ENCODE results near the gene PCNT.

PCNT gene

DNA sequence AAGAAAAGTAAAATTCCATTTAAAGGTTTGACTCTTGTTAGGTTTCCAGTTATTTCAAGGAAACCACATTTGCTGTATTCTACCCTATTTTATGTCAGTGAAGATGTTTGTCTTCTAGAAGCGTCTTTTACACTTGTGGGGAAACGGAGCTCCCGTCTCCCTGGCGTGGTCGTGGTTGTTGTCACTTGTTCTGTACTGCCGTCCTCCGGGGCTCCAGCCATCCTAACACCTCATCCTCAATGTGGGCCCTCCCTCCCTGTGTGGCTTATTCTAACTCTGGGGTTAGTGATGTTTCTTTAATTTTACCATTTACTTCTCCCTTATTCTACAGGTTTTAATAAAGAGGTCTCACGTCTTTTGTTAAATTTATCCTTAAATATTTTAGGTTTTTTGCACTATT is 82.0 kb downstream of the PCNT start:
- DNase-seq (ENCODE audit: low read depth) = no peak

DNA sequence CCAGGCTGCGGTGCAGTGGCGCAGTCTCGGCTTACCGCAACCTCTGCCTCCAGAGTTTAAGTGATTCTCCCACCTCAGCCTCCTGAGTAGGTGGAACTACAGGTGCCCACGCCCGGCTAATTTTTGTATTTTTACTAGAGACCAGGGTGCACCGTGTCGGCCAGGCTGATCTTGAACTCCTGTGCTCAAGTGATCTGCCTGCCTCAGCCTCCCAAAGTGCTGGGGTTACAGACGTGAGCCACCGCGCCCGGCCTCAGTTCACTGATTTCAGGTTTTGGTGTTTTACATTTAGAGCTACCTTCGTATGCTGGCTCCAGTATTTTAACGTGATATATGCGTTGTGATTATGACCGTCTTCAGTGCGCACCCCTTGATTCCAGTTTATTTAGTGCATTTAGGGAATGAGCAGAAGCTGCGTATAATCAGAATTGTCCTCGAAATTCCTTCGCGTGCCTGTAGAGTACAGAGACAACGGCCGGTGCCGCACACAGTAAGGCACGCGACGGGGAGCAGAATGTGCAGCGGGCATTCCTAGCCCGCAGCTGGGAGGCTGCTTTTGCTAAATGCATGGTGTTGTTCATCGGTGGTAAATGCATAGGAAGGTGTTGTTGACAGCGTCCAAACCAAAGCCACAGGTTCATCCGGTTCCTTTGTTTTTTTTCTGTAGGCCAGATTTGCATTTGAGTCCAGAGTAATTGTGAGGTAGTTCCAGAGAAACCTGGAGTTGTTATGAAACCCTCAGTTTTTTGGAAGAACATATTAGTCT is 85.9 kb downstream of the PCNT start:
- DNase-seq (ENCODE audit: low read depth) = no peak

DNA sequence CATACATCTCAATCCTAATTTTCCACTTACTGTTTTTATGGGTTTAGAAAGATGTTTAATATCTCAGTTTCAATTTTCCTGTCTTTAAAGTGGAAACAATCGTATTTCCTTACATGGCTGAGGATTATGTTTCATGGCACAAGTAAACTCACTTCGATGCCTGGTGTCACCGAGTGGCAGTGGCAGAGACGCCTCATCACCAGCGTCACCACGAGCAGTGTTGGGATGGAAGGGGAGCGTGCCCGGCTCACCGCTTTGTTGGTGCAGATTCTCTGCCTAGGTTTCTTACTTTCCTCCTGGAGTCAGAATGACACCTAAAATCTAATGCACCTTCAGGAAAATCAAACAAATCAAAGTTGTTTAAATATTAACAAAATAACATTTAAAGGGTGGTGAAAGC is 86.6 kb downstream of the PCNT start:
- no peak for DNase-seq (ENCODE audit: low read depth)

DNA sequence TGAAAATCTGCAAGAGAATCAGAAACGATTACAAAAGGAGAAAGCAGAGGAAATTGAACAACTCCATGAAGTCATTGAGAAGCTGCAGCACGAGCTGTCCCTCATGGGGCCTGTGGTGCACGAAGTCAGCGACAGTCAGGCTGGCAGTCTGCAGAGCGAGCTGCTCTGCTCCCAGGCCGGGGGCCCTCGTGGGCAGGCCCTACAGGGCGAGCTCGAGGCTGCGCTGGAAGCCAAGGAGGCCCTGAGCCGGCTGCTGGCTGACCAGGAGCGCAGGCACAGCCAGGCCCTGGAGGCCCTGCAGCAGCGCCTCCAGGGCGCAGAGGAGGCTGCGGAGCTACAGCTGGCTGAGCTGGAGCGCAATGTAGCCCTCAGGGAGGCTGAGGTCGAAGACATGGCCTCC is 87.3 kb downstream of the PCNT start:
- no peak for DNase-seq (ENCODE audit: low read depth)

DNA sequence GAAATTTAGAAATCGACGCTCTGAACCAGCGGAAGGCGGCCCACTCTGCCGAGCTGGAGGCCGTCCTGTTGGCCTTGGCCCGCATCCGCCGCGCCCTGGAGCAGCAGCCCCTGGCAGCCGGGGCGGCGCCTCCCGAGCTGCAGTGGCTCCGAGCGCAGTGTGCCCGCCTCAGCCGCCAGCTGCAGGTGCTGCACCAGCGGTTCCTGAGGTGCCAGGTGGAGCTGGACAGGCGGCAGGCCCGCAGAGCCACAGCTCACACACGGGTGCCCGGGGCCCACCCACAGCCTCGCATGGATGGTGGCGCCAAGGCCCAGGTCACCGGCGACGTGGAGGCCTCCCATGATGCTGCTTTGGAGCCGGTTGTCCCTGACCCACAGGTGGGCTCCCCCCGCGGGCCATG is 87.7 kb downstream of the PCNT start:
- DNase-seq (ENCODE audit: low read depth) = no peak

DNA sequence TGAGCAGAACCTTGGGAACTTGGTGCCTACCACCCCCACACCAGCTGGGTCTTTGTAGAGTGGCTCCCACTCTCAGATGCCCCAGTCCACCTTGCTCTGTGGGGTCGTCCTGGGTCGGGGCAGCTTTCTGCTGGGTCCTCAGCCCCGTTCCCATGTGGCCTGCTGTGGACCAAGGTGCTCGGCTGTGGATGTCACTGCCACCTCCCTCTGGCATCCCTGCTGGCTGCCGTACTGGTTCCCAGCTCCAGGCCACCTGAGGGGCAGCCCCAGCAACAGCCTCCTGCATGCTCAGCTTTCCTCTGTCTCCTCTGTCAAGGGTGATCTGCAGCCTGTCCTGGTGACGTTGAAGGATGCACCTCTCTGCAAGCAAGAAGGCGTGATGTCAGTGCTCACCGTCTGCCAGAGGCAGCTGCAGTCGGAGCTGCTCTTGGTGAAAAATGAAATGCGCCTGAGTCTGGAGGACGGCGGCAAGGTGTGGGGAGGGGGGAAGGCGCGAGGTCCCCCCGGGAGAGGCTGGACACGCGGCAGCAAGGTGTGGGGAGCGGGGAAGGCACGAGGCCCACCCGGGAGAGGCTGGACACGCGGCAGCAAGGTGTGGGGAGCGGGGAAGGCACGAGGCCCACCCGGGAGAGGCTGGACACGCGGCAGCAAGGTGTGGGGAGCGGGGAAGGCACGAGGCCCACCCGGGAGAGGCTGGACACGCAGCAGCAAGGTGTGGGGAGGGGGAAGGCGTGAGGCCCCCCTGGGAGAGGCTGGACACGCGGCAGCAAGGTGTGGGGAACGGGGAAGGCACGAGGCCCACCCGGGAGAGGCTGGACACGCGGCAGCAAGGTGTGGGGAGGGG is 88.8 kb downstream of the PCNT start:
- no peak for DNase-seq (ENCODE audit: low read depth)

DNA sequence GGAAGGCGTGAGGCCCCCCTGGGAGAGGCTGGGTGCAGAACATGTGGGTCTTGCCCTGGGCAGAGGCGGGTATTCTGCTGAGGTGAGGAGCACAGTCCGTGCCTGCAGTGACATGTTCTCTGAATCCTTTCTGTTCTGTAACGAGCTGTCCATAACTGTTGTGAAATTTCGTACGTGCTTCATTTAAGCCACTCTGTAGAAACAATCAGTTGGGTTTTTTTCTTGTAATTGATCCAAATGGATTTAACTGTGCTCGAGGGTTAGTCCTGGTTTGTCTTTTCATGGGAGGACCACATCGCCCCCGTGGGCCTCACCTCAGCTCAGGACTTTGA is 89.4 kb downstream of the PCNT start:
- no peak for DNase-seq (ENCODE audit: low read depth)

DNA sequence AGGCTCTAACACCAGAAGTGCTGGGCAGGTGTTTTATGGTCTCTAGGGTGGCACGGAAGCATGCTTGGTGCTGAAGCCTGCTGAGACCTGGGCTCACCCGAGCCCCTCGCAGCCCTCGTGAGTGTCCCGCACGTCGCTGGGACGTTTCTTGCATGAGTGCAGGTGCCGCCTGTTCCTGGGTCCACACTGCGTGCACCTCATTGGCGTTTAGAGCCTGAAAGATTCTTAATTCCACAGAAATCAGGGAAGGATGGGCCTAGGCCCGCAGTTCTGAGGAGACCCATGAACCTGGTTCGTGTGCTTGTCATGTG is 91.0 kb downstream of the PCNT start:
- no peak for DNase-seq (ENCODE audit: low read depth)

DNA sequence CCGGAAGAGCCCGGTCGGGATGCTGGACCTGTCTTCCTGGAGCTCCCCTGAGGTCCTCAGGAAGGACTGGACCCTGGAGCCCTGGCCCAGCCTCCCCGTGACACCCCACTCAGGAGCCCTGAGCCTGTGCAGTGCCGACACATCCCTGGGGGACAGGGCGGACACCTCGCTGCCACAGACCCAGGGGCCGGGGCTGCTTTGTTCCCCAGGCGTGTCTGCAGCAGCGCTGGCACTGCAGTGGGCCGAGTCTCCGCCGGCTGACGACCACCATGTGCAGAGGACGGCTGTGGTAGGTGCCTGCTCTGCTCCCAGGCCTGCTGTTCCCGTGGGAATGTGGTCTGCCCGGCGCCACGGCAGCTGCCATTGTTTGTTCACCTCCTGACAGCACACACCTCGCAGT is 92.6 kb downstream of the PCNT start:
- no peak for DNase-seq (ENCODE audit: low read depth)

DNA sequence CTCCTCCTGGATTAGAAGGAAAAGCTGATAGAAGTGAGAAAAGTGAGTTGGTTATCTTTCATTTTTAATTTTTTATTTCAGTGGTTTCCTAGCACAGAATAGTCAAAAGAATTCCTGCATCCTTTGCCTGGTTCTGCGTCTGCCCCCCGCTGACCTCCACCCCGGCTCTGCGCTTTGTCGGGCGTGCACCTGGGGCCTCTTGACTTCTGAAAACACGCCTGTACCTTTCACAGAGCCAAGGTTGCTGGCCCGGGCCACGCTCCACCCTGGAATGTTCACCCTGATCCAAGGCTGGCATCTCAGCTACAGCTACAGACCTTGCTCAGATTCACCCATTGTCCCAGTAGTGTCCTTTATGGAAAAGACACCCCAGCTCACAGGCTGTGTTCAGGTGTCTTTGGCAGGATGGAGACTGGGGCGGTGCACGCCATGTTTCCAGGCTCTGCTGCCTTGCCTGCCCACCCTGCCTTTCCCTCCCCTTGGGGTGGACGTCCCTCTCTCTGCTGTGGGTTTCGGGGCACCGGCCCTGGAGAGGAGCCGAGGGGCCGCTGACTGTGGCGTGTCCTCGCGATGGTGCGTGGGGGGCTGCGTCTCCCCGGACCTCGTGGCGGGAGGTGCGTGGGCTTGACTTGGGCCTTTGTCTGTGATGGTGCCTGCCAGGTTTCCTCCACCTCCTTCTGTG is 94.5 kb downstream of the PCNT start:
- no peak for DNase-seq (ENCODE audit: low read depth)

DNA sequence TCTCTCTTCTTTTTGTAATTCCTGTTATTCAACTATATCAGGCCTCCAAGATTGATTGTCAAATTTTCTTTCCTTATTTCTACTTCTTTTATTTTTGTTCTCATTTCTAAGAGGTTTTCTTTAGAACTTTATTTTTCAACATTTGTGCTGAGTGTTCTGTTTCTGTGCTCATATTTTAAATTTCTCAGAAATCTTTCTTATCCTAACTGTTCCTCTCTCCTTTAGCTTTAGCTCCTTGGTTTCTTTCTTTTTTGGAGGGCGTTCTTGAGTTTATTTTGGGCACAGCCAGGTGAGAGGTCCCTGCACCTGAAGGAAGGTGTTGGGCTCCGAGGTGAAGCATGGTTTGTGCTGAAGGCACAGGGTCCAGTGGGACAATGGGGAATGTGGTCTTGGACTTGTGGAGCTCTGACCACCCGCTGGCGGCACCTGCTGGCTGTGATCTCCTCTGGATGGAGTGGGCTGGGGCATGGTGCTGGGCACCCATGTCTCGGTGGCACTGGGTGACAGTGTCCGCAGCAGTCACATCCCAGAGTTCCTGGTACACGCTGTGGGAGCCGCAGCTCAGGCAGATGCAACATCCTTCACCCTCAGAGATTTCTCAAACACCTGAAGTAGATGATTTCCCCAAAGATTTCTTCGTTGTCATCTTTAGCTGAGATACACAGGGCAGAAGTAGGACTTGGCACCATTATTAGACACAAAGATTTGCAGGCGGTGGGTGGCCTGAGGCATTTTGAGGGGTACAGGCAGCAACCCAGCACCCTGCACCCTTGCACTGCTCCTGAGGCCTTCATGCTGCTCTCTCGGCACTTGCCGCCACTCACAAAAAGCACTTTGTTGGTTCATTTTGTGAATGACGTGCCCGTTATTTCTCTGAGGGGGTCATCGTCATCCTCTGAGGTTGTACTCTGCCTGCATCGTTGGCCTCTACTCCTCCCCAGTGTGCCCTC is 96.6 kb downstream of the PCNT start:
- no peak for DNase-seq (ENCODE audit: low read depth)

DNA sequence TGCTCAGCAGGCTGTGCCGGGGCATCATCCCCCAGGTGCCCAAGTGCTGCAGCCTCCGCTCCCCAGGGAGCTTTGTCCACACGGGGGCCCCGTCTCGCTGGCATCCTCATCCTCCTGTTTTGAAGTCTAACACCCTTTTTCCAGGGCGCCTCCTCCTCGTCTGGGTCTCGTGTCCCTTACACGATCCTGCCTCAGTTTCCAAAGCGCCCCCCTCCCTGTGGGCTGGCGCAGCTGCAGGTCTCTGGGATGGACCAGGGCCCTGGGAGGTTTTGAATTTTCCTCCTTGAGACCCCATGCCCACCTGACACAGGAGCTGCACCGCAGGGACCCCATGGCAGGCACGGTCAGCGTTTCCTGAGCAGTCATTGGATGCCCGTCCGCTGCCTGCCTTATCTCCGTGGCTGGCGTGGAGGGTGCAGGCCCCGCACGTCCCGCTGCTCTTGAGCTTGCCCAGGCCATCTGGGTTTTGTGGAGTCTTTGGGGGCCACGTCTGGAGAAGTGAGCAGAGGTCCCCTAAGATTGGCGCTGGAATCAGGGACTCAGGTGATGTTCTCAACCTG is 97.3 kb downstream of the PCNT start:
- no peak for DNase-seq (ENCODE audit: low read depth)

DNA sequence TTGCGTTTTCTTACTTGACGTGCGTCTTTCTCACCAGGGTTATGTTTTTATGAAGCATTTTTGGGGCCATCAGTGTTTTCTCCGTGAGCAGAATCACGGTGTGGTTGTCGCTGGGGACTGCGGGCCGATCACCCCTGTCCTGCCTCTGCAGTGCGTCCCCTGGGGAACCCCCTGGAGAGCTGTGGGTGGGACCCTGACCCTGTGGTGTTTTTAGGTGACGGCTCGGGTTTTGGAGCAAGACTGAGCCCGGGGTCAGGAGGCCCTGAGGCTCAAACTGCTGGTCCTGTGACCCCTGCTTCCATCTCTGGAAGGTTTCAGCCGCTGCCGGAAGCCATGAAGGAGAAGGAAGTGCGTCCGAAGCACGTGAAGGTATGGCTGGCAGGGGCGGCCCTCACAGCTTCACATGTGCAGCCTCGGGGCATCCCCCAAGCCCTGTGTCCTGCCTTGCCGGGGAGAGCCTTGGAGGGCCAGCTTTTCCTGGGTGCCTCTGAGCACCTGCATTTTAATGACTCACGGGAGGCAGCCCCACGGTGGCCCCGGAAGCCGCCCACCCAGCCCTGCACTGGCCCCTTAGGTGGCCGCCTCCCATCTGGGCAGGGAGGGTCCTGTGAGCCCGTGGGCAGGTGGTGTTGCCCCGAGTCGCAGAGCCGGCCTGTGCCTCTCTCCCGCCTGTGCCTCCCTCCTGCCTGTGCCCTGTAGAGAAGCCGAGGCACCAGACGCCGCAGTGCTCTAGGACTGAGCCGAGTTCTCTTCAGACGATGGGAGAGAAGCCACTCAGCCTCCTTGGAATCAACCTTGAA is 98.0 kb downstream of the PCNT start:
- DNase-seq (ENCODE audit: low read depth) = no peak

DNA sequence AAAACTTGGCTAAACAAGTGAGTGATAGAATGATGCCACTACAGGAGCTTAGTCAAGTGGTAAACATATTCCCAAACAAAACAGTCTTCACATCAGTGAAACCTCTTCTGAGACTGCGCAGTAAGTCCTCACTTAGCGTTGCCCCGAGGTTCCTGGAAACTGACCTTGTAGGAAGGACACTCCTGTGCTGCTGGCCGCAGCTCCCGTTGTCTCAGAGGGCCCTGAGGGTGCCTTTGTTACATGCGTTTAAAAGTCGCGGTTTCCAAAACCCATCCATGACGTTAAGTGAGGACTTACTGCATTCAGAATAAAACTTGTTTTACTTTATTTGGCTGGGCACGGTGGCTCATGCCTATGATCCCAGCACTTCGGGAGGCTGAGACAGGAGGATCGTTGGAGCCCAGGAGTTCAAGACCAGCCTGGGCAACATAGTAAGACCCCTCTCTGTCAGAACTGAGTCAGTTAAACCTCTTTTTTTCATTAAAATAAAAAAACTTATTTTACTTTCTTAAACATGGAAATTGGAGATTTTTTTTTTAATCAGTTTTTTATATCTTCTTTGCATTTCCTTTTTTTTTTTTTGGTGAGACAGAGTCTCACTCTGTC is 98.8 kb downstream of the PCNT start:
- DNase-seq (ENCODE audit: low read depth) = no peak

DNA sequence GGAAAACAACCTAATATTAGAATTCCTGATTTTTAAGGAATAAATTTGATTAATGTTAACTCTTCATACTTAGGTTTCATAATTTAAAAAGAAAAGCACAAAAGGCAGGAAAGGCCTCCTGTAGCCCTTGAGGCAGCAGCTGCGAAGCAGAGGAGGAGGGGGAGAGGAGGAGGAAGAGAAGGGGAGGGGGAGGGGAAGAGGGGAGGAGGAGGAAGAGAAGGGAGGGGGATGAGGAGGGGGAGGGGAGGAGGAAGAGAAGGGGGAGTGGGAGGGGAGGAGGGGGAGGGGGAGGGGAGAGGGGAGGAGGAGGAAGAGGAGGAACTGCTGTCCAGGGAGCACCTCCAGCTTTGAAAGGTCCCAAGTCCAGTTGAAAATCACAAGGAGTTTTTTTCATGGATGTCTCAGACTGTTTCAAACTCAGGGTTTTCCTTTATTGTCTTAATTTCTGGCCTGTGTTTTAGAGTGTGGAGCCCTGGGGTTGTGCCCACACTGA is 99.6 kb downstream of the PCNT start:
- DNase-seq (ENCODE audit: low read depth) = no peak

DNA sequence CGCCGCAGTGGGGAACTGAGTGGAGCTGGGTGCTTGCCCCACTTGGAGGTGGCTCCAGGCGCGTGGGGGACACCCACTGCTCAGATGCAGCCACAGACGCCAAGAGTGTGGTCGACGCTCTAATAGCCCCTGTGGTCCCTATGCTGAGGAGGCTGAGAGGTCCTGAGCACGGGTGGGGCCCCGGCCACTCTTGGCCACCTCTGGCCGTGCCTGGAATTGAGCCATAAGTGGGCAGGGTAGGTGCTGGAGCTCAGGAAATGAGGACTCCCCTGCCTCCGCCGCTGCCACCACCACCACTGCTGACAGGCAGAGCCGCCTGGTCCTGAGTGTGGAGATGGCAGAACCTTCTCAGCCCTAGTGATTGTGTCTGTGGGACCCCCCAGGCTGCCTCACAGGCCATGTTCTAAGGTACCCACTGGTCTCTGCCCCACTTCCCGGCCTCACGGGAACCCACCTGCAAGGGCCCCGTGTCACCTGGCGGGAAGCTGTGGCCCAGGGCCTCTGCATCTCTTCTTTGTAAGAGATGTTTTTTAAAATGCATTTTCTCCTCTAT is 100.2 kb downstream of the PCNT start:
- DNase-seq (ENCODE audit: low read depth) = no peak

DNA sequence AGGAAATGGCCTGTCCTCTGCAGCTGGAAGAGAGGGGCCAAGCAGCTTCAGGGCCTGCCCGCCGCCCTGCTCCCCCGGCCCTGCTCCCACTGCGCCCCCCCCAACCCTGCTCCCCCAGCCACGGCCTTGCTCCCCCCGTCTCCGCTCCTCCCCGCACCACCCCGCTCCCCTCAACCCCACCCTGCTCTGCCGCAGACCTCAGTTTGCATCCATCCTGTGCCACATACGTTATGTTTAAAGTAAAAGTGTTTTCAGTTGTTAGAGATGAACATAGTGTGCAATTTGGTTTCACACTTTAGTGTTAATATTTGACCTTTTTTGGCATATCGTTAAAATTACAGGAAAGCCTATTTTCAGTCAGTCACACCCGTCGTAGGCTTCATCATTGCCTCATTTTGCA is 100.7 kb downstream of the PCNT start:
- no peak for DNase-seq (ENCODE audit: low read depth)

DNA sequence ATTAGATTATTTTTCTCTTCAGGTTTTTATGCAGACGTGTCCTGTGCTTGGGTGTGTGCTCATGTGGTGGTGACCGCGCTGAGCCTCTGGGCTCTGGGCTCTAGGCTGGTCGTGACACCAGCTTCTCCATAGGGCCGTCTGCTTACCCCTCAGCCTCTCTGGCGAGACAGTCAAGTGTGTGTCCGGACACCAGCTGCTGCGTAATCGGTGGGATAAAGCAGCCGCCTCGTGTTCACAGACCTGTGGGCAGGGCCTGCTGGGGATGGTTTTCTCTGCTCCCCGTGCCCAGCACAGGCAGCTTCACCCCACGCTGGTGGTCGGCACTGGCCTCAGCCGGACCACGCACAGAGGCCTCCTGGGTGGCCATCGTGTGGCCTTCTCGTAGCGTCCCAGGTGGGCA is 101.1 kb downstream of the PCNT start:
- no peak for DNase-seq (ENCODE audit: low read depth)

DNA sequence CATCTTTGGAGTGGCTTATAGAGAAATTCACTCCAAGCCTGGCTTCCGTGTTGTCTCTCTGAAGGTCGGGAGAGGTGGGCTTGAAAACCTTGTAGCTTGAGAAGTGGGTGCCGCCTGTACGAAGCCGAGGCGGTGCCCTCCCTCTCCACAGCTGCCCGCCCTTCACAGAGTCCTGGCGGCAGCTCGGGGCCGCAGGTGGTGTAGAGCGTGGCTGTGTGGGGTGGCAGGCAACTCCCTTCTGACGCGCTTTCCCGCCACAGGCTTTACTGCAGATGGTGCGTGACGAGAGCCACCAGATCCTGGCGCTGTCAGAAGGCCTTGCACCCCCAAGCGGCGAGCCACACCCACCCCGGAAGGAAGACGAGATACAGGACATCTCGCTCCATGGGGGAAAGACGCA is 101.6 kb downstream of the PCNT start:
- no peak for DNase-seq (ENCODE audit: low read depth)
